Hypothalamus (tissue), 51 donors: Measurements from ENCODE around the gene MAP2K3.

Experiments used
- DNase-seq, 51 donors: peaks; one replicate each; lab custom pipeline; 2025; lab: John Stamatoyannopoulos, UW

The MAP2K3 gene

DNA sequence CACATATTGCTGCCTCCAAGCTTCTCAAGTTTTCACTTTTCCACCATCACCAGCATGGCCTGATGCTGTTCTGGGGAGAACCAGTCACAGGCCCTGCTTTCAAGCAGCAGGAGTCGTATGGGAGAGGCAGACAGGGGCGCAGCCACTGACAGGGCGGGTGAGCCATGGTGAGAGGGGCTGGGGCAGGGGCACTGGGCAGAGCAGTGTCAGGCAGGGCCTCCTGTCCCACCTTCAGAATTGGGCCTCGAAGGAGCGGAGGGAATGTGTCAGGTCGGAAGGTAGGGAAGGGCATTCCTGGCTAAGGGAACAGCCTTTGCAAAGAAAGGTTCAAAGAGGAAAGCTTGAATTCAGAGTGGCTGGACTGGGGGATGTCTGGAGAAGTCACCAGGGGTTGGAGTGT, 4.9 kb upstream of the MAP2K3 start:
- DNase-seq: no peak

DNA sequence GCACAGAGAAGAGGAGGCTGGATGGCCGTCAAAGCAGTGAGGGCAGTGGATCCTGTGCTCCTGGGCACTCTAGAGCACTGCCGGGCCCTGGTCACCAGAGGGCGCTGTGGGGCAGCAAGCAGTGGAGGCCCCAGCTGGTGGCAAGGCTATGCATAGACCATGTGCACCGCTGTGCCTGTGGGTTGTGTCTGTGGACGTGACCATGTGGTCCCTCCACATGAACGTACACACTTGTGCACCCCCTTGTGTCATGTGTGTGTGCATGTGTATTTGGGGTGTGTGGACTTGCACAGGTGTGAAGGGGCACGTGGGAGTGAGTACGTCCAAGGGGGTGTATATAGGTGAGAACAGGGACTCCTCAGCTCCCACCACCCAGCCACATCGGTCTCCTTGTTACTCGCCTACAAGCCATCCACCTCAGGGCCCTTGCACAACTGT, 4.4 kb upstream of the MAP2K3 start:
- DNase-seq: peak in 50 of 51 donors; percentile 20 to 90 (median 66)

DNA sequence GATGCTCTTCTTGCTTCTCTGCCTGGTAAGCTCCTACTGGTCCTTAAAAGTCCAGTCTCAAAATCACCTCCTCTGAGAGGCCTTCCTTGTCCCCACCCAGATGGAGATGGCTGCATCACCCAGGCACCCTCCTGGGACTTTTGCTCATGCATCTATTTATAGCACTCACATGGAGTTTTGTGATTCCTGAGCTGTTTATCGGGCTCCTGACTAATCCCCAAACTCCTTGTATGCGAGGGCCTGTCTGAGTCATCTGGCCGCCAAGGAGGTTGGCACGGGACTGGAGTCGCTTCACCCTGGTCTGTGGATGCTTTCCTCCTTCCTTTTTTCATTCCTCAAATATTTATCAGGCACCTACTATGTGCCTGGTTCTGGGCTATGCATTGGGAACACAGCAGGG, 2.3 kb upstream of the MAP2K3 start:
- no peak for DNase-seq

DNA sequence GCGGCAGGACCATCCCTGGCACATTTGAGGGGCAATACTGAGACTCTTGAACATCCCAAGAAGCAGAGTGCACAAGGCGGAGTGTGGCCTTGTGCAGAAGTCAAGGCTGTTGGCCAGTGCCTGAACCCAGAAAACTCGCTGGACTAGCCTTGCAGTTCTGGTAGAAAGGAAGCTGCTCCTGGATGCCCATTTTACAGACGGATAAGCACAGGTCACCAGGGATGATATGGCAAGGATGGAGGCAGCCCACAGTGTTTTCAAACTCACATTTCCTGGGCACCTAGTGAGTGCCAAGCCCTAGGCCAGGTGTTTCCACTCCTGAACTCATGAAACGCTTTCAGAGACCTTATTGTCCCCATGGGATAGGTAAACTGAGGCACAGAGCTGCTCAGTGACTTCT, 1.7 kb upstream of the MAP2K3 start:
- no peak for DNase-seq

DNA sequence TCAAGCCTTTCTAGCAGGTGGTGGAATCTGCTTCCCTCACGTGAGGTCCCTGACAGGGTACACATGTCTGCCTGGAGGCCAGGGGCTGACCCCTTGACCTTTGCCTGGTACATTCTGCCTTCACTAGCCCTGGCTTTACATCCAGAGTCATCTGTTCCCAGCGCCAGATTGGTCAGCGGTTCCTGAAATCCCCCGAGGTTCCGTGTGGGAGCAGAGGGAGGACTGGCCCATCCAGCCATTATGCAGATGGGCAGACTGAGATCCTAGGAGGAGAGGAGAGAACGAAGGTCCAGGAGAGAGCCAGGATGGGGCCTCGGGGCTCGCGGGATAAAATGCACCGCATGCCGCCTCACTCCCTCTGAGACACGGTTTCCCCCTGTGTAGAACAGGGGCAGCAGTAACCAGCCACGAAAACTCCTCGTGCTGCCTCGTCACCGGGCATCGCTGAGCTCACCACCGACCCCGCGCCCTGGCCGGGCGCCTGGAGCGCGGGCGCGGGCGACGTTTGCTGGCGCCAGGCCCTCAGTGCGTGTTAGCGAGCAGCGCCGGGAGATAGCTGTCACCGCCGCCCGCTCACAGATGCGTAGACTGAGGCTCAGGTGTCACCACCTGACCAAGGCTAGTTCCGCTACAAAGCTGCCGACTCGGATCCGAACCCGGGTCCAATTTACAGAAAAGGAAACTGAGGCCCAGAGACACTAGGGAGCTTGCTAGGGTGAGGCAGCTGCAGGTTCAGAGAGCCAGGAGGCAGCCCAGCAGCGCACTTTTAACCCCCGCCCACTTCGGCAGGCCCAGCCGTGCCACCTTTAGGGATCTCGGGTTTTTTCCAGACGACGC, 811 bp upstream of the MAP2K3 start:
- peak in 6 of 51 donors; percentile 39 to 64 (median 58) for DNase-seq

DNA sequence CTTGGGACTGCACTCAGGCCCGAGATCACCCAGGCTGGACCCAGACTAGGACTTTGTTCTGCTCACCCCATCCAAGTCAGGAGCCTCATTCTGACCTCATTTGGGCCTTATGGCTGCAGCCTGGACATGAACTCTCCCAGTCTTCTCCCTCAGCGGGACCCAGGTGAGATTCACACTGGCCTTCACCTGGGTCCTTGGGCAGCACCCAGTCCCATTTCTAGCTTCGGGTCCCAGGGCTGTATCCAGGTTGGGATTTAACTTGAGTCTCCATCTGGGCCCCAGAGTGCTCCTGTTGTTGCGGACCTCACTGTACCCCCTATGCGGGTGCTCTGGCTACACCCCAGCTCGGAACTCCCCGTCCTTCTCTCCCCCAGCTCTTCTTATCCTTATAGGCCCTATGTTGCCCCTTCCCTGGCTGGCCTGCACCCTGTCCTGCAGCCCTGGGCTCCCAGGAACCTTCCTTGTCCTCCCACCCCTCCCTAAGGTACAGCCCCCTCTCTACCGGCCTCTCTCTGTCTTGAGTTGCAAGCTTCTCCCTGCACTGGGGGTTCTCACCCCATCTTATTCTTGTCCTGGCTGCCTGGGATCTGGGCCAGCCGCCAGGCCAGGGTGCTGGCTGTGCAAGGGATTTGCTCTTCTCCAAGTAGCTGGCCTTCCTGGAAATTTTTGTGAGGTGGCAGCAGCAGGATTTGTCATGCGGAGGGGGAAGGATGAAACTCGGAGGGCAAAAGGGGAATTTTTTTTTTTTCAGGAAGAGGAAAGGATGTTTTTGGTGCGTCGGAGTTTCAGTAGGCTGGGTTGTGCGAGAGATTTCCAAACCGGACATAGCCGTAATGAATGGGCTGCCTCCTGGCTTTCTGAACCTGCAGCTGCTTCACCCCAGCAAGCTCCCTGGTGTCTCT, 904 bp downstream of the MAP2K3 start:
- DNase-seq: peak in 12 of 51 donors; percentile 12 to 54 (median 34)

DNA sequence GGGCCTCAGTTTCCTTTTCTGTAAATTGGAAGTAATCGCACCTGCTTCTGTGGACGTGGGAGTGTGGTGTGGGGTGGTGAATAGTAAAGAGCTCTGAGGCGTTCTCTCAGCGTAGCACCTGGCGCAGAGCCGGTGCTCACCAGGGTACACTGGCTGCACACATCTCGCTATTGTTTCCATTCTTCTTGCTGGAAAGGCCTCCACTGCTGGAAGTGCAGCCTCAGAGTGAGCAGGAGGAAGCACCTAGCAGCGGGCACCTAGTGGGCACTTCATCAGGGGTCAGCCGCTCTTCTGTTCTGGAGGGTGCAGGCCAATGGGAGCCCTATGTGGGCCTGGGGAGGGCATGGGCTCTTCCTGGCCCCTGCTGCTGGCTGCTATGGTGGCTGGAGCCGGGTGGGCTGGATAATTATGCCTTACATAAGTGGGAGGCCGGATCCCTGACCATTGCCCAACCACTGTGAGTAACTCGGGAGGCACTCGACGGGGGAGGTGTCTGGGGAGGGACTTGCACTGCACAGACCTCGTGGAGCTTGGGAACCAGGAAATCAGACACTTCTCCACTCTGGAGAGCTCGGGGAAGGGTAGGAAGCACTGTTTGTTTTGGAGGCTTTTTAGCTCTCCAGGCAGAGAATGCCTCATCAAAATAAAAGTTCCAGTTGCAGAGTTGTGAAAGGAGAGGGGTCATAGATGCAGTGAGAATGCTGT, 1.7 kb downstream of the MAP2K3 start:
- DNase-seq: peak in 16 of 51 donors; percentile 14 to 70 (median 52)

DNA sequence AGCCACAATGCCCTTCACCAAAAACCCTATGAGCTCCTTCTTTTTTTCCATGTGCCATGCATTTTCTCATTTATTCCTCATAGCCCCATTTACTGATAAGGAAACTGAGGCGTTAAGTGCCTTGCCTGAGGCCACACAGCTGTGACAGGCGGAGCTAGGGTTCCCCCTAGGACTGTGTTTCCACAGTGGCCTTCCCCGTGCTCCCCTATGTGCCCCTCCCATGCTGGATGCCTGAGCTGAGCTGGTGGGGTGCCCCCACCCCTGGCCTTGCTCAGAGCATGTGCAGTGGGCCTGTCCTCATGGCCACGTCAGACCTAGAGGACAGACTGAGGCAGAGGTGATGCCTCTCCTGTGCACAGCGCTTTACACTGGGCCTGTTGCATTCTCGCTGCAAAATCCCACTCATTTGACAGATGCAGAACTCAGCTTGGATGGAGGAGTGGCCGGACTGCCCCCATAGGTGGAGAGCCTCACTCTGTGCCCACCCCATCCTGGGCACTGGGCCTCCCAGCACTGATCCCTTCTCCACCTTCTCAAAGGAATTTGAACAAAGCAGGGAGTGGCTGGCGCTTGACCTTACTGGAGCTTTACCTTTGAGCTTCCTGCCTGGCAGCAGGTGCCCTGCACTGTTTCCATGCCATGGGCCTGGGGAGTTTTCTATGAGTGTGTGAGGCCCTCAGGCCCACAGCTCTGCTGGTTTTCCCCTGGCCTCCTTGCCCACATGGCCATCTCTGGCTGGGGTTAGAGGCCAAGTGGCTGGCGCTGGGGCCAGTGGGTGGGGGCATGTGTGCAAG, 2.6 kb downstream of the MAP2K3 start:
- no peak for DNase-seq

DNA sequence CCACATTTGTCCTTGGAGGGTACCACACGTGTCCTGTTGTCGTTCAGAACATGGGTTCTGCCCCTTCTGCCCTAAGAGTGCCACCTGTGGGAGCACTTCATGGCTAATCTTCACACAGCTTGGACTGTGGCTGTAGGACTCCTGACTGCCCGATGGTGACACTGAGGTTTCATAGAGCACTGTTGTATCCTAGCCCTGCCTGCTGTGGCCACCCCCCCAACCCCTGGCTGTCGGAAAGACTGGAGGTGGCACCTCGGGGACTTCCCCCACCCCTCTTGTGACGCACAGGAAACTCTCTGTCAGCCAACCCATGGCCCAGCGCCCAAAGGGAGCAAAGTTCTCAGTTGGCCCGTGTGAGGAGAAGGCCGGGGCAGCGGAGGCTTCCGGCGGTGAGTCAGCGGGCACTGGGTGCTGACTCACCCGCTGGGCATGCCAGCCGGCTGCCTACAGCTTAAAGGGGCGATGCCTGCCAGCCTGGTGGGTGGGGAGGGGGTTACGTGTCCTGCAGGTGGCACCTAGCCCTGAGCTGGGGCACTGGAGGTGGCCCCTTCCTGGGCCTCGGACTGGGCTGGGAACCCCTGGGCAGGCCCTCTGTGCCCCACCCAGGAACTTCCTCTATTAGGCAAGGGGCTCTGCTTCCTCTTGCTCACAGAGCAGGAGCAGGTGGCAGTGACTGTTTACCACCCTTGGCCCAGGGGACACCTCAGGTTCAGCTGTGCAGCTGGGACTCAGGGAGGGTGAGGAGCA, 3.4 kb downstream of the MAP2K3 start:
- peak in 49 of 51 donors; percentile 24 to 98 (median 80) for DNase-seq

DNA sequence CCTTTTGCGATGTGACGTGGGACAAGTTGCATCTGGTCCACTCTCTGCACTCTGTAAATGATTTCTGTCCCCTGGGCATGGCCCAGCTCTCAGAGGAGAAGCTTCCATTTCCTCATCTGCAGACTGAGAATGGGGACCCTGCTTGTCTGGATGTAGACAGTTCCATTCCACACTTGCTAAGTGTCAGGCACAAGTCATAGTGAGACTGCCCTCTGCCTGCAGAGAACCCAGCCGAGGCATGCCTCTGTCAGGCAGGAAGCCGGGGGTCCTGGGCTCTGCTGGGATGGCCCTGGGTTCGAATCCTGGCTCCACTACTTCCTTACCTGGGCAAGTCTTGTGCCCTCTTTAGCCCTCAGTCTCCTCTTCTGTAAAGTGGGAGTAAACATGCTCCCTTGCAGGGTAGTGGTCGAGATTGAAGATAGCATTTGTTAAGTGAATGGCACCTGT, 4.1 kb downstream of the MAP2K3 start:
- no peak for DNase-seq

DNA sequence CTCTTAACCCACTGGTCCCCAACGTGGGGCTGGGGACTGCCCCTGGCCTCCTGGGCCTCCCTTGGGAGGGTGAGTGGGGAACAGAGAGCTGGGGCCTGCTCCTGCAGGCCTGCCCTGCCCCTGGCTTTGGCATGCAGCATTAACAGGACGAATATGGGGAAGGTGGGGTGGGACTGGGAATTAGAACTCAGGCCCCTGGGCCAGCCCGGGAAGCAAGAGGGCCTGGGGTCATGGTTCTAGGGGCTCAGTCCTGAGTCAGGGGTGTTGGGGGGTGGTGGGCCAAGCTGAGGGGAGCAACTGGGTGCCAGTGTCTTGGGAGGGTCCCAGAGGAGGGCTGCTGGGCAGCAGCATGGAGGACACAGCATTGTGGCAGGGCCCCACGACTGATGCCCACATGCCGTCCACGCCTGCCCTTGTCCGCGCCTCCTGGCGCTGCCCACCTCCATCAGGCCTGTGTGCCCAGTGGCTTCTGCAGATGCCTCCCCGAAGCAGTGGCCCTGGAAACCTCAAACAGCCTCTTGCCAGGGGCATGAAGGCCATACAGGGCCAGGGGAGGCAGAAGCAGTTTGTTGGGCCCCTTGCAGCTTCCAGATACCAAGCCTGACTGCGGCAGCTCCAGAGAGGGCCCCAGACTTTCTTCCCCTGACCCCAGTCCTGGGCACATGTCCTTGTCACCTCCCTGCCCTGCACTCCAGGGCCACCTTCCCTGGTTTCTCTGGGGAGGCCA, 4.8 kb downstream of the MAP2K3 start:
- no peak for DNase-seq

DNA sequence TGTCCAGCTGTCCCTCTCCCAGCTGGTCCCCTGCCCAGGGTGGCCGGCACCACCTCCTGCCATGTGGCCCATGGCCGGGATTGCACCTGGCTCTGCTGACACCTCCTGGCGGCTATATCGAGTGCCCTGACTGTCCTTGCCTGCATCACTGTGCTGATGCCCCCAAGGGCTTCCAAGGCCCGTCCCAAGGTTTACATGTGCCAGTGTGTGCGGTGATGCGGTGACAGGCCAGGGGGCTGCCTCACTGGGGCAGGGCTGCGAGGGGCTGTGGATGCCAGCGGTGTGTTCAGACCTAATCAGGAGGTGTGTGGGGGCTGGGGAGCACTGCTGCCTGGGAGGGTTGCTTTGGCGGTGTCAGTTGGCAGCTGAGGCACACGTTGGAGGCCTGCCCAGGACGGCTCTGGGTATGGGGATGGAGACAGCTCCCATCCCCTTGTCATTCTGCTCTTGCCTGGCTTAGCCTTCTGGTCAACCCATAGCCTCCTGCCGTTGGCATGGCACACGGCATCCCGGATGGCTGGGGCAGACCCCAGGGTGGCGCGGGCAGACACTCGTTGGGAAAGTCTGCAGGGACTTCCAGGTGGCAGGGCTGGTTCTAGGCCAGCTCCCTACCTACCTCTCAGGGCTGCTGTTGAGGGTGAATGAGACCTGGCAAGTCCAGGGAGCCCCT, 5.5 kb downstream of the MAP2K3 start:
- DNase-seq: peak in 17 of 51 donors; percentile 14 to 51 (median 34)

DNA sequence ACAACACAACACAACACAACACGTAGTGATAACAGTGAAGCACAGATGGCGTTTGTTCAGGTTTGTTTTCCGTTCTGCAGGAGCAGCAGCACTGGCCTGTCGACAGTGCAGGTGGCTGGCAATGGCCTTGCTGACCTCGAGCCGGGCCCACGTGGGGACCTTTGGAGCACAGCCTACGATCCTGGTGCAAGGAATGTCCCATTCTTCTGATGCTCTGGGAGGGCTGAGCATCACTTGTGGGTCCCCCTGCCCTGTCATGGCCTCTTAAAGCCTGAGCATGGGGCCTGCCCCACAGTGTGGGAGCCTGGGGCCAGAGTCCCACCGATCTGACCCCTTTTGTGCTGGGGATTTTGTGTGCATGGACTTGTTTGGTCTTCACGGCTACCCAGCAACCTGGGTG, 6.8 kb downstream of the MAP2K3 start:
- DNase-seq: no peak

DNA sequence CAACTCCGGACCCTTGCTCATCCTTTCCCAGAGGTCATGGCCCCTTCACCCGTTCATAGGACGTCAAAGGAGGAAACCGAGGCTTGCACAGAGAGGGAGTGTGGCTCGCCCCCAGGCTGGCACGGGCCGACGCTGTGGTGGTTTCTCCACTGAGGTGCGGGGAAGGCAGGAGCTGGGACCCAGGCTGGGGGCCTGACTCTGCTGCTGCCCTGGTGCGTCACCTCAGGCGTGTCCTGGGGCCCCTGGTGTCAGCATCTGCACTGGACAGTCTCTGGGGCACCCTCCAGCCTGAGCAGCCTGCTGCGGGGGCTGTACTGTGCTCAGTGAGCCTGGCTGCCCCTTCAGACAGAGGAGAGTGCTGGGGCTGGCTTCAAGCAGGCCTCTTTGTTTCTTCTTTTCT, 7.4 kb downstream of the MAP2K3 start:
- no peak for DNase-seq

DNA sequence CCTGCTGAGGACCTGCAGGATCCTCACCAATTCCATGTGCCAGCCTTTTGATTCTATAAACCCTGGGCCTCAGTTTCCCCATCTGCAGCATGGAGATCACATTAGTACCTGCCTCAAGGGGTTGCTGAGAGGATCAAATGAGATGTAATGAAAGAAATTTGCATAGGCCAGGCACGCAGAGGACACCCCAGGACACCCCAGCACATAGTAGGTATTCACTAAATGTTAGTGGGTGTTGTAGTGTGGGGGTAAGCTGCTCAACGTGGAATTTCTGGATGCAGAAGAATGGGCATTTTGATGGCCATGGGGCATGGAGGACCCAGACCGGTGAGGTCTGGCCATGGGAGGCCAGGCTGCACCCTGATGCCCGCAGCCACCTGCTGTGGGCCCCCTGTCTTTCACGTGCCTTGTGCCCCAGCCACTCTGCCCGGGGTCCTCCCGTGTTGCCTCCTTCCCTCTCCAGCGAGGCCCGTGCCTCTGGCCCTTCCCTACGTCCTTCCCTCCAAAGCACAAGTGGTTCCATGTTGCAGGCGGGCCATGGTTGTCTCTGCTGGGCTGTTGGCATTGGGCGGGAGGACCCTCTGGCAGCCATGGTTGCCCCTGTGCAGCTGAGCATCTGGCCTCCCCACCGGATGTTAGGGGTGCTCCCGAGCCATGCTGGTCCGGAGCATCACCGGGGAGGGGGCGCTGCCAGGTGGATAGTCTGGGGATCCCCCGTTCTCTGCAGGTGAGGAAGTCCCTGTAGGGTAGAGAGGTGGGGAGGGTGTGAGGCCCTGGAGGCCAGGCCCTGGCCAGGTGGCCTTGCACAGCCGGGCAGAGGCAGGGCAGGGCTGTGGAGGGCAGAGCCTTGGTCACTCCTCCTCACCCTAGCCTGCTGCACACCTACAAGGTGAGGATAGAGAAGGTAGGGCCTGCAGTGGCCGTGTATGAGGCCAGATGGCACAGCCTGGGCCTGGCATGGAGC, 8.6 kb downstream of the MAP2K3 start:
- no peak for DNase-seq

DNA sequence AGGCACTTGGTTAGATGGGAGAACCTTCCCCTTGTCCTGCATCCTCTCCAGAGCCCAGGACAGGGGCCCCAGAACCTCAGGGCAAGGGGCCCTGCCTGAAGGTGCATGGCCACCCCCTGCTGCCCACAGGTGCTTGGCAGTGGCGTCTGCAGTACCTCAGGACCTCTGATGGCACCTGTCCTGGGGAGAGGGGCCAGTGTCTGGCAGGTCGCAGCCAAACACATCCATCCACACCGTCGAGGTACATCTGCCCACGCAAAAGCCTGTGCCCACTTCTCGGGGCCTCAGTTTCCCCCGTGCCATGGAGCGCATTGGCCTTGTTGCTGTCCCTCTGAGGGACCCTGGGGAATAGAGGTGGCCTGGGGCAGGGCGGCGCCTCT, 9.3 kb downstream of the MAP2K3 start:
- DNase-seq: no peak
